KMS-11 (cell line): Measurements from ENCODE around the gene RIMS1.
A peak's percentile ranks its signal among the peaks of the same experiment; 100 is the strongest.

ENCODE experiments used
- H2AFZ ChIP-seq: fragments of 200-600 bp; sonication (generic); 2 replicates; pipeline ENCODE4 v1.6.1; 2016; ENCODE audit warnings: antibody characterized with exemption, mixed run types, low read depth
- H3K27ac ChIP-seq: fragments of 200-600 bp; sonication (generic); 2 replicates; pipeline ENCODE4 v1.6.1; 2016; ENCODE audit warnings: mild to moderate bottlenecking, mixed run types
- H3K27me3 ChIP-seq: fragments of 200-600 bp; sonication (generic); 2 replicates; pipeline ENCODE4 v1.6.1; 2017; ENCODE audit warnings: mild to moderate bottlenecking, low read depth, mixed run types, moderate library complexity; ENCODE audit not compliant: insufficient read depth
- H3K36me3 ChIP-seq: fragments of 200-600 bp; sonication (generic); 2 replicates; pipeline ENCODE4 v1.6.1; 2017; ENCODE audit warnings: mild to moderate bottlenecking, mixed run types; ENCODE audit not compliant: insufficient read depth
- H3K4me1 ChIP-seq: fragments of 200-600 bp; sonication (generic); 2 replicates; pipeline ENCODE4 v1.6.1; 2016; ENCODE audit warnings: mild to moderate bottlenecking, low read depth, mixed run types; ENCODE audit not compliant: poor library complexity, severe bottlenecking
- H3K4me2 ChIP-seq: fragments of 200-600 bp; sonication (generic); 2 replicates; pipeline ENCODE4 v1.7.0; 2016; ENCODE audit warnings: mild to moderate bottlenecking, mixed run types
- H3K4me3 ChIP-seq: fragments of 200-600 bp; sonication (generic); IDR thresholded peaks from 2 replicates; pipeline ENCODE4 v1.6.1; 2017; ENCODE audit warnings: low read depth, low read length, mixed read lengths; ENCODE audit not compliant: insufficient read depth
- H3K79me2 ChIP-seq: fragments of 200-600 bp; sonication (generic); 2 replicates; pipeline ENCODE4 v1.6.1; 2016; ENCODE audit warnings: low read depth, mixed run types; ENCODE audit not compliant: insufficient read depth
- H3K9ac ChIP-seq: fragments of 200-600 bp; sonication (generic); 2 replicates; pipeline ENCODE4 v1.6.1; 2016; ENCODE audit warnings: mild to moderate bottlenecking, mixed run types
- H4K20me1 ChIP-seq: fragments of 200-600 bp; sonication (generic); 2 replicates; pipeline ENCODE4 v1.6.1; 2016; ENCODE audit warnings: mild to moderate bottlenecking, mixed run types; ENCODE audit not compliant: insufficient read depth
- CTCF ChIP-seq: fragments of 200-600 bp; sonication (generic); conservative IDR thresholded peaks from 2 replicates; pipeline ENCODE4 v1.6.1; 2017; ENCODE audit warnings: low read depth, mild to moderate bottlenecking, antibody characterized with exemption, low read length, moderate library complexity, mixed read lengths

Gene RIMS1

GRCh38 chr6:72411872-72412708 lies 525.7 kb downstream of the RIMS1 start:
- H3K27ac ChIP-seq: no peak overlapping the region
- no peaks in the 10 kb centered on the region for H3K36me3 ChIP-seq
- no peak overlapping the region for H3K9ac ChIP-seq
- H2AFZ ChIP-seq: peak overlapping the region; percentile 20; the same call in 1 of the 2 replicates
- peak; percentile 100 for TF ChIP-seq CTCF
- no peak overlapping the region for H3K4me2 ChIP-seq
- H3K4me1 ChIP-seq: no peaks in the 10 kb centered on the region
- H3K4me3 ChIP-seq: no peak overlapping the region
- no peaks in the 10 kb centered on the region for H4K20me1 ChIP-seq
- H3K27me3 ChIP-seq: no peaks in the 10 kb centered on the region
- H3K79me2 ChIP-seq: no peaks in the 10 kb centered on the region

- H3K27me3 ChIP-seq: no peaks in the 10 kb centered on the region
- H3K4me3 ChIP-seq: no peak overlapping the region
- no peaks in the 10 kb centered on the region for H3K79me2 ChIP-seq
- no peaks in the 10 kb centered on the region for H4K20me1 ChIP-seq
- no peak overlapping the region for H3K4me2 ChIP-seq
- H3K36me3 ChIP-seq: no peaks in the 10 kb centered on the region
- no peak overlapping the region for H3K9ac ChIP-seq
- TF ChIP-seq CTCF: no peak
- H3K4me1 ChIP-seq: no peaks in the 10 kb centered on the region
- H3K27ac ChIP-seq: no peak overlapping the region
- peak overlapping the region; percentile 3; the same call in 1 of the 2 replicates for H2AFZ ChIP-seq
Measured at GRCh38 chr6:72412709-72413044, 526.3 kb downstream of the RIMS1 start.

- Histone ChIP-seq H4K20me1 (no peaks in the 10 kb centered on the region), H3K9ac (no peak overlapping the region), H2AFZ (no peak overlapping the region), H3K36me3 (no peaks in the 10 kb centered on the region), H3K27ac (no peak overlapping the region), H3K4me3 (no peak overlapping the region), H3K4me2 (no peak overlapping the region), H3K4me1 (no peaks in the 10 kb centered on the region), H3K27me3 (no peaks in the 10 kb centered on the region), H3K79me2 (no peaks in the 10 kb centered on the region)
- TF ChIP-seq CTCF: no peak
Measured at GRCh38 chr6:72413884-72414283, 527.5 kb downstream of the RIMS1 start.

GRCh38 chr6:72414657-72415056 lies 528.3 kb downstream of the RIMS1 start:
- Histone ChIP-seq H4K20me1 (no peaks in the 10 kb centered on the region), H3K4me3 (no peak overlapping the region), H3K9ac (no peak overlapping the region), H3K79me2 (no peaks in the 10 kb centered on the region), H3K4me2 (no peak overlapping the region), H3K36me3 (no peaks in the 10 kb centered on the region), H2AFZ (no peak overlapping the region), H3K27ac (no peak overlapping the region), H3K27me3 (no peaks in the 10 kb centered on the region), H3K4me1 (no peaks in the 10 kb centered on the region)
- TF ChIP-seq CTCF: no peak
